OCI-LY7 (cell line): ENCODE data around the gene LATS2.

Source experiments
- EZH2phosphoT487 ChIP-seq: fragments of 200-600 bp; sonication (generic); IDR thresholded peaks from 2 replicates; pipeline ENCODE4 v1.6.1; 2018; ENCODE audit warnings: low read depth, borderline replicate concordance, mild to moderate bottlenecking, mixed run types, antibody characterized with exemption, low read length, moderate library complexity, mixed read lengths
- TF ChIP-seq, protein P1 (sequence below): fragments of 200-600 bp; sonication (generic); conservative IDR thresholded peaks from 2 replicates; pipeline ENCODE4 v1.5.1; 2014; ENCODE audit warnings: mild to moderate bottlenecking, antibody characterized with exemption, low read length, moderate library complexity, mixed read lengths

DNA sequence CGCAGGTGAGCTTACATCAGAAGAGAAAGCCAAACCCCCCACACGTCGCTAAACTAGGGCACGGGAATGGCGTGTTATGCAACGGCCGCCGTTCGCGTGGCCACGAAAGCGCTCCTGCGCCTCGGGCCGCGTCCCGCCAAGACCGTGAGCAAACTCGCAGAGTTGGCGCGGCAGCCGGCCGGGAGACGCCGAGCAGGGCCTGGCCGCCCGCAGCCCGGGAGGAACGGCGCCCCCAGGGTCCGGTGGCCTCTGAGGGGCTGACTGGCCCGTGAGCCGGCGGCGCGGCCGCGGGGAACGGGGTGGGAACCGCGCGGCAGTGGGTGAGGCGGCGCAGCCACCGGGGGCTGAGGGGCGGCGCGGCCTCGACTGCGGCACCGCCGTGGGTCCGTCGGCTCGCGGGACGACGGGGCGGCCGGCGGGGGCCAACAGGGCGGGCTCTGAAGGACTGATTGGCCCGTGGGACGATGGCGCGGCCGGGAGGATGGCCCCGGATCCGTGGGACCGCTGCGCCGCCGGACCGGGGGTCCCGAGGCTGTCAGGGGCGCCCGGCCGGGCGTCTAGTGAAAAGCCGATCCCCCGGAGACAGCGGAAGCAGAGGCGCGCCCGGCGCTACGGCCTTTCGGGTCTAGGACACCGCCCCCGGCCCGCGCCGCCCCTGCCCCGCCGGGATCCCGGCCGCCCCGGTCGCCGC lies 903 bp downstream of the LATS2 start:
- TF ChIP-seq, protein P1, sequence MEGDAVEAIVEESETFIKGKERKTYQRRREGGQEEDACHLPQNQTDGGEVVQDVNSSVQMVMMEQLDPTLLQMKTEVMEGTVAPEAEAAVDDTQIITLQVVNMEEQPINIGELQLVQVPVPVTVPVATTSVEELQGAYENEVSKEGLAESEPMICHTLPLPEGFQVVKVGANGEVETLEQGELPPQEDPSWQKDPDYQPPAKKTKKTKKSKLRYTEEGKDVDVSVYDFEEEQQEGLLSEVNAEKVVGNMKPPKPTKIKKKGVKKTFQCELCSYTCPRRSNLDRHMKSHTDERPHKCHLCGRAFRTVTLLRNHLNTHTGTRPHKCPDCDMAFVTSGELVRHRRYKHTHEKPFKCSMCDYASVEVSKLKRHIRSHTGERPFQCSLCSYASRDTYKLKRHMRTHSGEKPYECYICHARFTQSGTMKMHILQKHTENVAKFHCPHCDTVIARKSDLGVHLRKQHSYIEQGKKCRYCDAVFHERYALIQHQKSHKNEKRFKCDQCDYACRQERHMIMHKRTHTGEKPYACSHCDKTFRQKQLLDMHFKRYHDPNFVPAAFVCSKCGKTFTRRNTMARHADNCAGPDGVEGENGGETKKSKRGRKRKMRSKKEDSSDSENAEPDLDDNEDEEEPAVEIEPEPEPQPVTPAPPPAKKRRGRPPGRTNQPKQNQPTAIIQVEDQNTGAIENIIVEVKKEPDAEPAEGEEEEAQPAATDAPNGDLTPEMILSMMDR, result no peak
- no peak for TF ChIP-seq EZH2phosphoT487
